Lung (tissue), 12 donors: Measurements from ENCODE around the gene RARG. TPM values are rescaled to one million over a fixed set of nuclear protein-coding genes. Genes with fewer than 3 reads are reported as not detected.

Source experiments
- ATAC-seq: fragments of 200-7000 bp; cut with Tn5 transposase; one replicate; pipeline ENCODE4 v1.9.1; 2020; ENCODE audit warnings: moderate number of reproducible peaks; ENCODE audit not compliant: insufficient read depth, low FRiP score
- DNase-seq, 3 donors: peaks; one replicate each; pipeline ENCODE4 v3.0.0-alpha.2; 2013 to 2017
- H3K27ac ChIP-seq, 2 donors: one replicate each; pipeline ENCODE4 v1.5.1; 2013; ENCODE audit warnings: mild to moderate bottlenecking in 2 of 2, moderate library complexity in 2 of 2, control low read depth in 1 of 2, inconsistent platforms in 1 of 2, low read depth in 1 of 2, low read length in 1 of 2
- H3K27me3 ChIP-seq, 3 donors: one replicate each; pipeline ENCODE4 v1.5.1; 2013; ENCODE audit warnings: low read length in 2 of 3; ENCODE audit not compliant: control insufficient read depth in 3 of 3, insufficient read depth in 3 of 3
- H3K36me3 ChIP-seq, 4 donors: one replicate each; pipeline ENCODE4 v1.5.1; 2013; ENCODE audit warnings: low read length in 4 of 4, mild to moderate bottlenecking in 1 of 4, moderate library complexity in 1 of 4; ENCODE audit not compliant: control insufficient read depth in 4 of 4, insufficient read depth in 4 of 4
- H3K4me1 ChIP-seq, 5 donors: one replicate each; pipeline ENCODE4 v1.5.1; 2013; ENCODE audit warnings: low read length in 5 of 5, mild to moderate bottlenecking in 2 of 5, moderate library complexity in 1 of 5; ENCODE audit not compliant: control insufficient read depth in 5 of 5, insufficient read depth in 5 of 5
- H3K4me3 ChIP-seq: one replicate; pipeline ENCODE4 v1.5.1; 2013; ENCODE audit warnings: mild to moderate bottlenecking, control low read depth, moderate library complexity
- H3K9ac ChIP-seq, 2 donors: one replicate each; pipeline ENCODE4 v1.5.1; 2013; ENCODE audit warnings: low read length in 2 of 2, control low read depth in 1 of 2; ENCODE audit not compliant: insufficient read depth in 1 of 2
- H3K9me3 ChIP-seq, 4 donors: one replicate each; pipeline ENCODE4 v1.5.1; 2013; ENCODE audit warnings: low read length in 3 of 4, mild to moderate bottlenecking in 1 of 4, moderate library complexity in 1 of 4; ENCODE audit not compliant: control insufficient read depth in 4 of 4, insufficient read depth in 3 of 4
- WGBS, 2 donors: extraction: QIAGEN DNeasy Blood & Tissue Kit; methylation state at CpG; one replicate each; pipeline ENCODE4 v1.1.7; 2013; 5-methylcytosine and 5-hydroxymethylcytosine counted together
- polyA plus RNA-seq, 2 donors: library from polyadenylated mRNA; stranded (reverse); fragments of 200-250 nt; gene quantifications; one replicate each; pipeline ENCODE4 v1.2.1, GENCODE V29; 2013
- total RNA-seq, 2 donors: library from RNA; depleted of rRNA in 1 of 2; stranded (reverse); fragments of >200 nt in 1 of 2; gene quantifications; one replicate each; pipeline ENCODE4 v1.2.1, GENCODE V29; 2014 to 2021
- TF ChIP-seq, protein P1 (sequence below): IDR thresholded peaks from 2 replicates; pipeline ENCODE4 v1.5.1; 2012; ENCODE audit warnings: mild to moderate bottlenecking; ENCODE audit errors: control extremely low read depth, extremely low read depth
- donor health status: control.
- donor health status: control.
- donor health status: Bipolar disorder and iron deficiency.
- donor health status: healthy.
- donor health status: DM: yes; HTN: yes; CAD: no.

The RARG gene
- total and polyA plus RNA-seq, 4 donors = 12.0 to 29.7 (median 21.0) TPM

DNA sequence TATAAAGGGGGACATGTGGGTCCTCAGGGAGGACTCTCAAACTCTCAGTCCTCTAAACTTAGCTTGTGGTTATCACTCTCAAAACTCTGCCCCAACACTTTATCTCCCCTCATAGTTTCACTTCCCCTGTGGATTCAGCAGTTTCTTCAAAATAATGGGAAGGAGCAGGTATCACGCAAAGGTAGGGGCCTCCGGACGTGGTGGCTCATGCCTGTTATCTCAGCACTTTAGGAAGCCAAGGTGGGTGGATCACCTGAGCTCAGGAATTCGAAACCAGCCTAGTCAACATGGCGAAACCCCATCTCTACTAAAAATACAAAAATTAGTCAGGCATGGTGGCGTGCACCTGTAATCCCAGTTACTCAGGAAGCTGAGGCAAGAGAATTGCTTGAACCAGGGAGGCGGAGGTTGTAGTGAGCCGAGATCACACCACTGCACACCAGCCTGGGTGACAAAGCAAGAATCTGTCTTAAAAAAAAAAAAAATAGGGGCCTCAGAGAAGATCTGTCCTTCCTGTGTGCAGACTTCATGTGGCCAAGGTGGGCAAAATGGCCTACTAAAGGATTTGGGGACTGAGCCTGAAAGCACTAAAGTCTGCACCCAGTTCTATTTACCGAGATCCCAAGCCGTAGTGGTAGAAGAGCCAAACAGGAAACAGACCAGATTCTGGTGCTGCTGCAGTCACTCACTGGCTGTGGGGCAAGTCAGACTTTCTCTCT, 31.4 kb downstream of the RARG start:
- ATAC-seq = no peak
- Histone ChIP-seq H3K27ac (no peak overlapping the region), H3K4me3 (no peak overlapping the region), H3K9ac (no peak overlapping the region), H3K27me3 (no peaks in the 10 kb centered on the region), H3K4me1 (peaks cover 0 to 12% (median 0%) of the 10 kb centered on the region in 5 donors), H3K9me3 (no peaks in the 10 kb centered on the region), H3K36me3 (no peaks in the 10 kb centered on the region)
- TF ChIP-seq, protein P1, sequence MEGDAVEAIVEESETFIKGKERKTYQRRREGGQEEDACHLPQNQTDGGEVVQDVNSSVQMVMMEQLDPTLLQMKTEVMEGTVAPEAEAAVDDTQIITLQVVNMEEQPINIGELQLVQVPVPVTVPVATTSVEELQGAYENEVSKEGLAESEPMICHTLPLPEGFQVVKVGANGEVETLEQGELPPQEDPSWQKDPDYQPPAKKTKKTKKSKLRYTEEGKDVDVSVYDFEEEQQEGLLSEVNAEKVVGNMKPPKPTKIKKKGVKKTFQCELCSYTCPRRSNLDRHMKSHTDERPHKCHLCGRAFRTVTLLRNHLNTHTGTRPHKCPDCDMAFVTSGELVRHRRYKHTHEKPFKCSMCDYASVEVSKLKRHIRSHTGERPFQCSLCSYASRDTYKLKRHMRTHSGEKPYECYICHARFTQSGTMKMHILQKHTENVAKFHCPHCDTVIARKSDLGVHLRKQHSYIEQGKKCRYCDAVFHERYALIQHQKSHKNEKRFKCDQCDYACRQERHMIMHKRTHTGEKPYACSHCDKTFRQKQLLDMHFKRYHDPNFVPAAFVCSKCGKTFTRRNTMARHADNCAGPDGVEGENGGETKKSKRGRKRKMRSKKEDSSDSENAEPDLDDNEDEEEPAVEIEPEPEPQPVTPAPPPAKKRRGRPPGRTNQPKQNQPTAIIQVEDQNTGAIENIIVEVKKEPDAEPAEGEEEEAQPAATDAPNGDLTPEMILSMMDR = no peak
- DNase-seq = no peak
- WGBS, 2 donors = 53 to 66% methylated on average over 10 of the region's 10 CpGs

DNA sequence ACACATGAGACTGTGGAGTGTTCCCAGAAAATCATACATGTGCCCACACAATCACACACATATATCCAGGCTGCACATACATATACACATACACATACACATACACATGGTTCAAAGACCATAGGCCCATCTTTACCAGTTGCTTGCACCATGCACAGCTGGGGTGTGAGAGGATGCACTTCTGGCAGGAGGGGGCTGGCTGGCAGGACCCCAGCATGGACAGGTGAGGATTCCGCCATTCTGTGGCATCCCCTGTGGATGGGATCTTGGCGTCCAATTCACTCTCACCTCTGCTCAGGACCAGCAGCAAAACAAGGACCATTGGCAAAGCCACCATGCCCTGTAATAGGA, 31.9 kb downstream of the RARG start:
- H3K36me3 ChIP-seq = no peaks in the 10 kb centered on the region
- ATAC-seq (no peak), DNase-seq (no peak)
- no peak overlapping the region for H3K9ac ChIP-seq
- whole genome bisulfite sequencing, 2 donors = 93 to 96% methylated on average over 2 of the region's 2 CpGs
- TF ChIP-seq, protein P1 = no peak
- no peak overlapping the region for H3K4me3 ChIP-seq
- no peaks in the 10 kb centered on the region for H3K27me3 ChIP-seq
- no peaks in the 10 kb centered on the region for H3K9me3 ChIP-seq
- H3K4me1 ChIP-seq = peaks cover 0 to 11% (median 0%) of the 10 kb centered on the region in 5 donors
- no peak overlapping the region for H3K27ac ChIP-seq

DNA sequence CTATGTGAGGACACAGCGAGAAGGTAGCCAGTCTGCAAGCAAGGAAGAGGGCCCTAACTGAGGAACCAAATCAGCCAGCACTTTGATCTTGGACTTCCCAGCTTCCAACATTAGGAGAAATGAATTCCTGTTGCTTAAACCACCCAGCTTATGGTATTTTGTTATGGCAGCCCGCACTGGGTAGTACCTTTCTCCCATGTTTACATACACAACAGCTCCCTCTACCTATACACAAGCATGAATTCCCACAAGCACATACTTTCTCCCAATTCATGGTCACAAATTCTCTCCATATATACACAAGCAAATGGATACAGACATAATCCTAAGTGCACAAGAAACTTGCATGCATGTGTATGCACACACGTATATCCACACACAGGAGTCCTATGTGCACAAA, 32.3 kb downstream of the RARG start:
- WGBS, 2 donors = 93 to 97% methylated on average over 3 of the region's 3 CpGs
- TF ChIP-seq, protein P1 = no peak
- Histone ChIP-seq H3K4me1 (peaks cover 0 to 11% (median 0%) of the 10 kb centered on the region in 5 donors), H3K4me3 (no peak overlapping the region), H3K9me3 (no peaks in the 10 kb centered on the region), H3K36me3 (no peaks in the 10 kb centered on the region), H3K27ac (no peak overlapping the region), H3K27me3 (no peaks in the 10 kb centered on the region), H3K9ac (no peak overlapping the region)
- DNase-seq (no peak), ATAC-seq (no peak)
